ENCODE results near the gene ARHGEF4.

Gene ARHGEF4

DNA sequence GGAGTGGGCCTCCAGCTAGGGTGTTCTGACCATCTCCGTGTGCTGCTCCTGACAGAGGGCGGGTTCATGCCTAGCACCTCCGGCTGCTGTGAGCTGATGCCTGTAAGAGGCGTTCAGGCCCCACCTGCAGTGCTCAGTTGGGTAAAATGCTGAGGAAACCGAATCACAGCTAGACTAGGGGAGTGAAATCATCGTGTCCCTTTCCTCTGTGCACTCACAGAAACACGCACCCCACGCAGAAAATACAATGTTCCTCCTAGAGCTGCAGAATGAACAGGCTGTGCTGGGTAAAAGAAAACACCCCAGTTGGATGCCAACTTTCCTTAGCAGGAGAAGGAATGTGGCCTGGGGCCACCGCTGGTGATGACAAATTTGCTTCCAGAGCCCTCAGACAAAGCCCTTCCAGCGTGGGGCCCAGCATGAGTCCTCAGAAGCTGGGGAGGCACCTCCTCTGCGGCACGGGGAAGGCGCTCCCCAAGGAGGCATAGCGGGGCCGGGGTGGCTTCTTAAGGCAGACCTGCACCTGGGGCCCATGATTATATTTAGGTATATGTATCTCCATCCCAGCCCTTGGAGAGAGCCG, 16.3 kb upstream of the ARHGEF4 start:
- no peaks in the 10 kb centered on the region for H3K9me3 ChIP-seq (ENCODE audit: insufficient read depth, low read depth, low read length)
- no peak overlapping the region for H3K4me3 ChIP-seq (ENCODE audit: low read length)
- no peaks in the 10 kb centered on the region for H3K36me3 ChIP-seq (ENCODE audit: insufficient read depth, low read depth, low read length)
- peak overlapping the region; percentile 75 for H3K27ac ChIP-seq (ENCODE audit: low read length)
- H3K4me1 ChIP-seq (ENCODE audit: insufficient read depth, low read length), result peaks cover 15% of the 10 kb centered on the region; the same call in 1 of the 2 replicates
- H3K9ac ChIP-seq (ENCODE audit: low read depth, low read length), result no peak overlapping the region
- no peaks in the 10 kb centered on the region for H3K27me3 ChIP-seq (ENCODE audit: insufficient read depth, low read length)

DNA sequence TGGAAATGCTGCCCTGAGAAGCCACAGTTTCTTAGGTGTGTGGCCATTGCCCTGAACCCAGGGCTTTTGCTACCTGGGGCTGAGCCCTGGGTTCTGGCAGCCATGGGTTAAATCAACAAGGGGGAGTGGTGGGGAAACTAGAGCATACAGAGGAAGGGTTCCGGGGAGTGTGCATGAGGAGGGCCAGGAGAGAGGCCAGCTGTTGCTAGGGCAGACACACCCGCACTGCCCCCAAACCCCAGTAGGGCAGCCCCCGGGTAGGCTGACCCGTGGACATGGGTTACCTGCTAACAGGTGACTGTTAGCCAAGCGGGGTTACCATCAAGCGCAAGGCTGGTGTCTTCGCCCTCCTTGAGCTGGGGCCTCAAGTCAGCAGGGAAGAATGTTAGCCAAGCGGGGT, 14.8 kb upstream of the ARHGEF4 start:
- Histone ChIP-seq H3K4me3 (ENCODE audit: low read length) (no peak overlapping the region), H3K27me3 (ENCODE audit: insufficient read depth, low read length) (no peaks in the 10 kb centered on the region), H3K9ac (ENCODE audit: low read depth, low read length) (no peak overlapping the region), H3K4me1 (ENCODE audit: insufficient read depth, low read length) (peaks cover 16% of the 10 kb centered on the region; the same call in 1 of the 2 replicates), H3K9me3 (ENCODE audit: insufficient read depth, low read depth, low read length) (no peaks in the 10 kb centered on the region), H3K36me3 (ENCODE audit: insufficient read depth, low read depth, low read length) (no peaks in the 10 kb centered on the region), H3K27ac (ENCODE audit: low read length) (no peak overlapping the region)

GRCh38 chr2:130822766-130823165, 13.9 kb upstream of the ARHGEF4 start:
- H3K9me3 ChIP-seq (ENCODE audit: insufficient read depth, low read depth, low read length), result no peaks in the 10 kb centered on the region
- no peaks in the 10 kb centered on the region for H3K27me3 ChIP-seq (ENCODE audit: insufficient read depth, low read length)
- H3K36me3 ChIP-seq (ENCODE audit: insufficient read depth, low read depth, low read length), result no peaks in the 10 kb centered on the region
- no peak overlapping the region for H3K4me3 ChIP-seq (ENCODE audit: low read length)
- H3K9ac ChIP-seq (ENCODE audit: low read depth, low read length), result no peak overlapping the region
- H3K4me1 ChIP-seq (ENCODE audit: insufficient read depth, low read length), result peaks cover 25% of the 10 kb centered on the region; the same call in 1 of the 2 replicates
- H3K27ac ChIP-seq (ENCODE audit: low read length), result no peak overlapping the region

DNA sequence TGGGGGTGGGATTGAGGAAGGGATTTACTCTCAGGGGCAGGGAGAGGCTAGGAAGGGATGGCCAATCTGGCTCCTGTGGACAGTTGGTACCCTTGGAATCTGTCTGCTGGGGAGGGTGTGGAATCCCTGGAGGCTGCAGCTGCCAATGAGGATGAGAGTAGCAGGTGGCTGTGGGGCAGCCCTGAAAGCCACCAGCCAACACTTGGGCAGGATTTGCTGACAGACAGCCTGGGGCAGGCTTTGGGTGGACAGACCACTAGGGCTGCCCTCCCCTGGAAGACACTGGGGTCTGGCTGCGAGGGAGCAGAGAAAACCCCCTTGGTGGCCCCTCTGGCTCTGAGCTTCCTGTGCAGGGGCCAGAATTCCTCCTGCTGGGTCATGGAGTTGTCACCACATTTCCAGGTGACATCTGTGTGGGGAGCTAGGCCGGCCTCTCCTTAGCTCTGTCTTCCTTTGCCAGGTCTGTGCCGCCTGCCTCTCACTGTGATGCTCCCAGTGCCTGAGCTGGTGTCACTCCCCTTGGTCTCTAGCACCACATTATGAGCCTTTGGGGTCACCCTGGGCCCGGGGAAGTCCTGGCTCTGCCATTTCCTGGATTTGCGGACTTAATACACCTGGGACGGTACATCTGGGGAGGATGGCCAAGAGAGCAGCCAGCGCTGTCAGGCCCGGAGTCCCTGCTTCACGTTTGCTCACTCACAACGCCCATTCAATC, 13.4 kb upstream of the ARHGEF4 start:
- no peak overlapping the region for H3K27ac ChIP-seq (ENCODE audit: low read length)
- no peaks in the 10 kb centered on the region for H3K36me3 ChIP-seq (ENCODE audit: insufficient read depth, low read depth, low read length)
- peaks cover 30% of the 10 kb centered on the region for H3K4me1 ChIP-seq (ENCODE audit: insufficient read depth, low read length)
- no peak overlapping the region for H3K9ac ChIP-seq (ENCODE audit: low read depth, low read length)
- no peak overlapping the region for H3K4me3 ChIP-seq (ENCODE audit: low read length)
- H3K9me3 ChIP-seq (ENCODE audit: insufficient read depth, low read depth, low read length), result no peaks in the 10 kb centered on the region
- no peaks in the 10 kb centered on the region for H3K27me3 ChIP-seq (ENCODE audit: insufficient read depth, low read length)

DNA sequence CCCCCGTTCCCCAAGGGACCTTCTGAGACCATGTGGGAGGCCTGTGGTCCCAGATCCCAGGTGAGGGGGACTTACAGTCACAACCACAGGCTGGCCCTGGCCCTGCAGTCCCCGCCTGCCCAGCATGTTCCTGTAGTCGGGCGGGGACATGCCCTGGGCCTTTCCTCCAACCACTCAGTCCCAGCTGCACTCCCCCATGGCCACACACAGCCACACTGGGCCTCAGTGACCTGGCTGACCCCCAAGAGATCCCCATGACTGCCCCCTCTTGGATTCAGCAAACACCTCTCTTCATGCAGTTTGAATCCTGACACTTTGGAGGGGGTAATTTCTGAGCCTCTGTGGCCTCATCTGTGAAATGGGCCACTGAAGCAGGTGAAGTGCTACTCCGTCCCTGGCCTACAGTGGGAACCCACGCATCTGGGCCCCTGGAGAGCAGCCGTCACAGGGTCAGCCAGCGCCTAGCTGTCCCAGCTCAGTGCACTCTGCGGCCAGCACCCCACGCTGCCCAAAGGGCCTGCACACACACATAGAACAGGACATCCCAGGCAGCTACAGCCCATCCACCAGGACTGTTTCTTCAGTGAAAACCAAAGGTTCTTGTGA, 12.7 kb upstream of the ARHGEF4 start:
- Histone ChIP-seq H3K4me1 (ENCODE audit: insufficient read depth, low read length) (peaks cover 33% of the 10 kb centered on the region), H3K4me3 (ENCODE audit: low read length) (no peak overlapping the region), H3K9ac (ENCODE audit: low read depth, low read length) (no peak overlapping the region; the same call in 1 of the 2 replicates), H3K27ac (ENCODE audit: low read length) (no peak overlapping the region), H3K27me3 (ENCODE audit: insufficient read depth, low read length) (no peaks in the 10 kb centered on the region), H3K9me3 (ENCODE audit: insufficient read depth, low read depth, low read length) (no peaks in the 10 kb centered on the region), H3K36me3 (ENCODE audit: insufficient read depth, low read depth, low read length) (no peaks in the 10 kb centered on the region)

DNA sequence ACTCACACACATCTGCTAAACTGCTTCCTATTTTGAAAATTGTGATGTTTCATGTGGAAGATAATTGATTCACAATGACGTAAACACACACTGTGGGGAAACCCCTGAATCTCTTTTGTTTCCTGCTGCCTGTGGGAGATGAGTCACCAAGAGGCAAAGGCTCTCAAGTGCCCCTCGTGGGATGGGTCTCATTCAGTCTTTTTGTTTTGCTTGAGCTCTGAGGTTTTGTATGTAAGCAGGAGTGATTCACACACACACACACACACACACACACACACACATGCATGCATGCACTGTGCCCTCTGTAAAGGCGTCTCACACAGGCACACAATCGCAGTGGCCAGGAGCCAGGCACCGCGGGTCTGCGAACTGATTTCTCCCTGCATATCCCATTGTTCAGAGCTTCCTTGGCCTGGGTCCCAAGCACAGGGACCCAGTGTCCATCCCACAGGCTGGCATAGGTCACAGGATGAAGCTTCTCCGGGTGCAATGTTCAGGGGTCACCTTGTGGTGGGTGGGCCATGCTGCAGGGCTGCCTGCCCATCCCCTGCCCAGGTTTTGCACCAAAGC, 12.1 kb upstream of the ARHGEF4 start:
- no peaks in the 10 kb centered on the region for H3K27me3 ChIP-seq (ENCODE audit: insufficient read depth, low read length)
- no peaks in the 10 kb centered on the region for H3K9me3 ChIP-seq (ENCODE audit: insufficient read depth, low read depth, low read length)
- H3K9ac ChIP-seq (ENCODE audit: low read depth, low read length), result no peak overlapping the region; the same call in 1 of the 2 replicates
- H3K4me3 ChIP-seq (ENCODE audit: low read length), result no peak overlapping the region
- H3K36me3 ChIP-seq (ENCODE audit: insufficient read depth, low read depth, low read length), result no peaks in the 10 kb centered on the region
- peaks cover 30% of the 10 kb centered on the region for H3K4me1 ChIP-seq (ENCODE audit: insufficient read depth, low read length)
- H3K27ac ChIP-seq (ENCODE audit: low read length), result no peak overlapping the region

DNA sequence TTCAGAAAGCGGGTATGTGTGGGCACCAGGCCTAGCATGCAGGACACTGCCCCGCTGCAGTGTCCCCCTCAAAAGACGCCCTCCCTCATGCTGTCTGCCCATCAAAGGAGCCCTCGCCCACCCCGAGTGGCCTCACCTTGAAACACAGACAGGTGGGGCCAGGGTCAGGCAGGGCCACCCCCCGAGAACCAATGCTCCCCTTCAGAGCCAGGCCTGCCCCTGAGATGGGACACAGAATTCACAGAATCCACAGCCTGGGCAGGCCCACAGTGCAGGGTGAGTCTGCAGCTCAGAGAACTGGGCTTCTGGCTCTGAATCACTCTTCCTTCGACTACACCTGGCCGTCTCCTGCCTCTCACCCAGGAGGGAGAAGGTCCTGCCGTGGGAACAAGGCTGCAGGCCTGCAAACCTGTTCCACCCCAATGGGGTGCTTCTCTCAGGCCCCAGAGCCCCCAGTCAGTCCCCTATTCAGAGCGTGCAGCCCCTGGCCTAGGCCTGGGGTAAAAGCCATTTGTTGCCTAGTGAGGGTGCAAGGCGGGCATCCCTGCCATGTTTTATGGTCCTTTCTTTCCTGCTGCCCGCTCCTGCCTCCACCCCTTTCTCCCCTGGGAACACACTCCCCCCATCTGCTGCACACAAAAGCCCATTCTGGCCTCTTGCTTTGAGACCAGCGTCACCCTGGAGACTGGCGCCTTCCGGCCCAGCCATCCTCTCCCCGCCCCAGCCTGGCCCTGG, 11.3 kb upstream of the ARHGEF4 start:
- peaks cover 23% of the 10 kb centered on the region for H3K4me1 ChIP-seq (ENCODE audit: insufficient read depth, low read length)
- no peaks in the 10 kb centered on the region for H3K27me3 ChIP-seq (ENCODE audit: insufficient read depth, low read length)
- H3K36me3 ChIP-seq (ENCODE audit: insufficient read depth, low read depth, low read length), result no peaks in the 10 kb centered on the region
- H3K27ac ChIP-seq (ENCODE audit: low read length), result no peak overlapping the region
- H3K9ac ChIP-seq (ENCODE audit: low read depth, low read length), result no peak overlapping the region
- H3K4me3 ChIP-seq (ENCODE audit: low read length), result no peak overlapping the region
- no peaks in the 10 kb centered on the region for H3K9me3 ChIP-seq (ENCODE audit: insufficient read depth, low read depth, low read length)

- H3K4me3 ChIP-seq (ENCODE audit: low read length), result no peak overlapping the region
These were observed 10.8 kb upstream of the ARHGEF4 start for GRCh38 chr2:130825966-130826253.

DNA sequence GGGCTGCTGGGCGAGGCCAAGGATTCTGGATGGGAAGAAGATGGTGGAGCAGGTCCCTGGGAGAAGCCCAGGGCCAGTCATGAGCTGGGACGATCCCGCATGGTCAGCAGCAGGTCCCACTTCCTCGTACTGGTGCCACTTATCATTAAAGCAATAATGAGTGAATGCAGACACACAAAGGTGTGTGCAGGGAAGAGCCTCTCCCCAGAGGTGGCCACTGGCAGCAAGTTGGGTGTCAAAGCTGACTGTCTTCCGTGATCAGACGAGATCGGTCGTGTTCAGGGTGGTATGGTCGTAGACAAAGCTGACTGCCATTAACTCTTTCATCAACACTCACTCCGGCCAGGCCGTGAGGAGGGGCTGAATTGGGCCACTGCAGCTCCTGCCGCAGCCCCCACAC, 10.3 kb upstream of the ARHGEF4 start:
- Histone ChIP-seq H3K9ac (ENCODE audit: low read depth, low read length) (no peak overlapping the region), H3K4me1 (ENCODE audit: insufficient read depth, low read length) (peaks cover 18% of the 10 kb centered on the region), H3K27ac (ENCODE audit: low read length) (no peak overlapping the region), H3K27me3 (ENCODE audit: insufficient read depth, low read length) (no peaks in the 10 kb centered on the region), H3K4me3 (ENCODE audit: low read length) (no peak overlapping the region), H3K36me3 (ENCODE audit: insufficient read depth, low read depth, low read length) (no peaks in the 10 kb centered on the region), H3K9me3 (ENCODE audit: insufficient read depth, low read depth, low read length) (no peaks in the 10 kb centered on the region)

More at GRCh38 chr2:130825966-130826253, 10.8 kb upstream of the ARHGEF4 start:
- Histone ChIP-seq H3K9ac (ENCODE audit: low read depth, low read length) (no peak overlapping the region), H3K4me1 (ENCODE audit: insufficient read depth, low read length) (peaks cover 18% of the 10 kb centered on the region), H3K36me3 (ENCODE audit: insufficient read depth, low read depth, low read length) (no peaks in the 10 kb centered on the region), H3K27me3 (ENCODE audit: insufficient read depth, low read length) (no peaks in the 10 kb centered on the region), H3K9me3 (ENCODE audit: insufficient read depth, low read depth, low read length) (no peaks in the 10 kb centered on the region), H3K27ac (ENCODE audit: low read length) (no peak overlapping the region)

GRCh38 chr2:130826821-130827501, 9.8 kb upstream of the ARHGEF4 start:
- no peak overlapping the region for H3K9ac ChIP-seq (ENCODE audit: low read depth, low read length)
- no peaks in the 10 kb centered on the region for H3K9me3 ChIP-seq (ENCODE audit: insufficient read depth, low read depth, low read length)
- H3K4me1 ChIP-seq (ENCODE audit: insufficient read depth, low read length), result peaks cover 18% of the 10 kb centered on the region

More at GRCh38 chr2:130826821-130827501, 9.8 kb upstream of the ARHGEF4 start:
- Histone ChIP-seq H3K27me3 (ENCODE audit: insufficient read depth, low read length) (no peaks in the 10 kb centered on the region), H3K27ac (ENCODE audit: low read length) (no peak overlapping the region), H3K36me3 (ENCODE audit: insufficient read depth, low read depth, low read length) (no peaks in the 10 kb centered on the region), H3K4me3 (ENCODE audit: low read length) (no peak overlapping the region)

Data from iPS-20b (cell line).